H1 (cell line): Measurements from ENCODE around the gene MTX1. TPM values are rescaled to one million over a fixed set of nuclear protein-coding genes. Genes with fewer than 3 reads are reported as not detected.

ENCODE experiments used
- CTCF ChIA-PET: fragments of 300-600 bp; sonication (Branson Sonifier 250); formaldehyde crosslinking; loops from one replicate; lab custom pipeline; 2021; ENCODE audit not compliant: partially characterized antibody; lab: Charles Lee
- POLR2A ChIA-PET: fragments of 300-600 bp; sonication (Branson Sonifier 250); formaldehyde crosslinking; loops from one replicate; lab custom pipeline; 2021; ENCODE audit warnings: inconsistent platforms; ENCODE audit not compliant: partially characterized antibody; lab: Charles Lee
- DNase-seq, 2 experiments: peaks; one replicate each; pipeline versions ENCODE4 v3.0.0 to v3.0.0-alpha.2; 2010 to 2022; ENCODE audit warnings: low spot score in 2 of 2, low read depth in 1 of 2, mixed read lengths in 1 of 2
- FAIRE-seq: peaks from 2 replicates; lab custom pipeline; 2011; peaks lifted over from hg19 to GRCh38; lab: Jason Lieb, UNC
- H2AFZ ChIP-seq: 2 replicates; pipeline ENCODE4 v1.8.1; 2012; ENCODE audit warnings: low read length, inconsistent platforms
- H2AK5ac ChIP-seq: 2 replicates; pipeline ENCODE4 v1.6.1; 2013; ENCODE audit warnings: low read depth, low read length
- H2BK120ac ChIP-seq: replicated peaks from 2 replicates; pipeline ENCODE3; 2013; ENCODE audit warnings: low read depth, low read length, inconsistent platforms
- H2BK12ac ChIP-seq: 2 replicates; pipeline ENCODE4 v1.6.1; 2013; ENCODE audit warnings: low read depth, low read length
- H2BK15ac ChIP-seq: 2 replicates; pipeline ENCODE4 v1.6.1; 2013; ENCODE audit warnings: low read length
- H2BK20ac ChIP-seq: 2 replicates; pipeline ENCODE4 v1.6.1; 2013; ENCODE audit warnings: low read length
- H2BK5ac ChIP-seq: 2 replicates; pipeline ENCODE4 v1.6.1; 2013; ENCODE audit warnings: low read depth, low read length
- H3K14ac ChIP-seq: 2 replicates; pipeline ENCODE4 v1.6.1; 2013; ENCODE audit warnings: inconsistent platforms; ENCODE audit not compliant: insufficient read length
- H3K18ac ChIP-seq: 2 replicates; pipeline ENCODE4 v1.6.1; 2013; ENCODE audit warnings: low read length; ENCODE audit errors: extremely low read depth
- H3K23ac ChIP-seq: 2 replicates; pipeline ENCODE4 v1.6.1; 2013; ENCODE audit warnings: inconsistent platforms; ENCODE audit not compliant: insufficient read length
- H3K23me2 ChIP-seq: 2 replicates; pipeline ENCODE4 v1.6.1; 2013; ENCODE audit warnings: low read depth, low read length
- H3K27ac ChIP-seq: 2 replicates; pipeline ENCODE4 v1.6.1; 2011; ENCODE audit warnings: low read depth, low read length, inconsistent platforms
- H3K27me3 ChIP-seq, 4 experiments: replicated peaks in 1 of 4; 1 replicate in 1 of 4; 2 replicates in 3 of 4; pipeline versions ENCODE4 v1.6.1 to v1.8.1; 2011 to 2013; ENCODE audit warnings: low read length in 3 of 4, mild to moderate bottlenecking in 3 of 4, inconsistent platforms in 2 of 4, mixed read lengths in 2 of 4, moderate library complexity in 1 of 4; ENCODE audit not compliant: control insufficient read depth in 3 of 4, insufficient read depth in 3 of 4; ENCODE audit errors: extremely low read depth in 1 of 4
- H3K36me3 ChIP-seq, 4 experiments: 2 replicates each; pipeline versions ENCODE4 v1.6.1 to v1.8.1; 2011 to 2013; ENCODE audit warnings: mild to moderate bottlenecking in 4 of 4, low read length in 3 of 4, moderate library complexity in 2 of 4, control low read depth in 1 of 4, inconsistent platforms in 1 of 4; ENCODE audit not compliant: insufficient read depth in 4 of 4, control insufficient read depth in 2 of 4
- H3K4ac ChIP-seq: replicated peaks from 2 replicates; pipeline ENCODE3; 2013; ENCODE audit warnings: low read length, low read depth, mixed read lengths, inconsistent platforms; ENCODE audit not compliant: insufficient read length
- H3K4me1 ChIP-seq, 4 experiments: replicated peaks in 1 of 4; 1 replicate in 1 of 4; 2 replicates in 3 of 4; pipeline versions ENCODE4 v1.6.1 to v1.8.1; 2011 to 2013; ENCODE audit warnings: low read length in 3 of 4, inconsistent platforms in 2 of 4, mixed read lengths in 1 of 4; ENCODE audit not compliant: insufficient read depth in 4 of 4, control insufficient read depth in 3 of 4
- H3K4me2 ChIP-seq, 2 experiments: 2 replicates each; pipeline versions ENCODE4 v1.6.1 to v1.8.1; 2011 to 2013; ENCODE audit warnings: low read depth in 2 of 2, low read length in 2 of 2, control low read depth in 1 of 2, inconsistent platforms in 1 of 2, mild to moderate bottlenecking in 1 of 2; ENCODE audit not compliant: insufficient read depth in 1 of 2
- H3K4me3 ChIP-seq, 4 experiments: fragments of 200-600, 300-600 bp in 1 of 4; sonication (generic), shearing (Covaris generic), sonication (Bioruptor Twin) in 1 of 4; 2 replicates each; pipeline versions ENCODE4 v1.5.1 to v1.8.1; 2011 to 2016; ENCODE audit warnings: low read length in 4 of 4, low read depth in 3 of 4, control low read depth in 2 of 4, inconsistent platforms in 2 of 4, mild to moderate bottlenecking in 2 of 4, mixed read lengths in 1 of 4, moderate library complexity in 1 of 4; ENCODE audit not compliant: insufficient read depth in 2 of 4; ENCODE audit errors: extremely low read depth in 1 of 4
- H3K56ac ChIP-seq: replicated peaks from 2 replicates; pipeline ENCODE3; 2013; ENCODE audit warnings: low read depth, mild to moderate bottlenecking, mixed read lengths, low read length, inconsistent platforms; ENCODE audit not compliant: insufficient read length
- H3K79me1 ChIP-seq: 2 replicates; pipeline ENCODE4 v1.6.1; 2013; ENCODE audit warnings: low read depth, low read length, control low read depth
- H3K79me2 ChIP-seq, 2 experiments: 2 replicates each; pipeline versions ENCODE4 v1.6.1 to v1.8.1; 2012 to 2013; ENCODE audit warnings: low read length in 2 of 2, mild to moderate bottlenecking in 2 of 2, inconsistent platforms in 1 of 2; ENCODE audit not compliant: insufficient read depth in 2 of 2, control insufficient read depth in 1 of 2
- H3K9ac ChIP-seq, 4 experiments: replicated peaks in 1 of 4; 1 replicate in 1 of 4; 2 replicates in 3 of 4; pipeline versions ENCODE4 v1.6.1 to v1.8.1; 2011 to 2013; ENCODE audit warnings: low read depth in 3 of 4, low read length in 3 of 4, control low read depth in 2 of 4, mild to moderate bottlenecking in 2 of 4, moderate library complexity in 2 of 4, inconsistent platforms in 1 of 4; ENCODE audit errors: extremely low read depth in 1 of 4
- H3K9me3 ChIP-seq, 2 experiments: 2 replicates each; pipeline versions ENCODE4 v1.6.1 to v1.8.1; 2012 to 2013; ENCODE audit warnings: mild to moderate bottlenecking in 2 of 2, moderate library complexity in 2 of 2, control low read depth in 1 of 2, inconsistent platforms in 1 of 2, low read depth in 1 of 2, low read length in 1 of 2, mixed read lengths in 1 of 2; ENCODE audit not compliant: insufficient read depth in 2 of 2
- H4K20me1 ChIP-seq, 2 experiments: replicated peaks in 1 of 2; 2 replicates each; pipeline versions ENCODE3 to v1.8.1; 2011 to 2013; ENCODE audit warnings: inconsistent platforms in 2 of 2, low read length in 2 of 2, mild to moderate bottlenecking in 1 of 2; ENCODE audit not compliant: insufficient read depth in 2 of 2, control insufficient read depth in 1 of 2
- H4K5ac ChIP-seq: 2 replicates; pipeline ENCODE4 v1.6.1; 2013; ENCODE audit warnings: low read length, low read depth, mixed read lengths, inconsistent platforms; ENCODE audit not compliant: insufficient read length
- H4K8ac ChIP-seq: 2 replicates; pipeline ENCODE4 v1.8.0; 2013; ENCODE audit warnings: mild to moderate bottlenecking, moderate library complexity, low read length, inconsistent platforms; ENCODE audit not compliant: insufficient read depth; ENCODE audit errors: extremely low read depth
- H4K91ac ChIP-seq: replicated peaks from 2 replicates; pipeline ENCODE3; 2013; ENCODE audit warnings: low read length, mixed read lengths, inconsistent platforms; ENCODE audit not compliant: insufficient read length
- BCL11A ChIP-seq, 2 experiments: IDR thresholded peaks; one replicate each; pipeline ENCODE4 v1.6.1; 2011; ENCODE audit warnings: low read depth in 2 of 2, low read length in 2 of 2, mild to moderate bottlenecking in 2 of 2
- CBX8 ChIP-seq: fragments of 300-800, 300-1000 bp; sonication (generic); IDR thresholded peaks from 2 replicates; pipeline ENCODE4 v1.7.1; 2016; ENCODE audit warnings: low read depth, low read length, borderline replicate concordance
- EGR1 ChIP-seq: IDR thresholded peaks from 2 replicates; pipeline ENCODE4 v1.6.1; 2011; ENCODE audit warnings: low read depth, low read length, borderline replicate concordance
- KDM1A ChIP-seq: fragments of 200-600, 300-600 bp; sonication (generic); IDR thresholded peaks from 2 replicates; pipeline ENCODE4 v1.7.1; 2016; ENCODE audit warnings: mild to moderate bottlenecking, low read length, borderline replicate concordance
- KDM5A ChIP-seq: fragments of 200-600 bp; IDR thresholded peaks from 2 replicates; pipeline ENCODE4 v1.7.1; 2012; ENCODE audit warnings: mild to moderate bottlenecking, low read length, inconsistent platforms, mixed read lengths
- PHF8 ChIP-seq: fragments of 200-600 bp; sonication (generic); conservative IDR thresholded peaks from 2 replicates; pipeline ENCODE4 v1.7.1; 2012; ENCODE audit warnings: low read depth, mild to moderate bottlenecking, inconsistent platforms, low read length, moderate library complexity
- RAD21 ChIP-seq, 2 experiments: IDR thresholded peaks in 1 of 2; conservative IDR thresholded peaks in 1 of 2; 2 replicates each; pipeline ENCODE4 v1.6.1; 2011; ENCODE audit warnings: low read depth in 2 of 2, low read length in 2 of 2, improper control_type of control experiment in 1 of 2, inconsistent platforms in 1 of 2, mild to moderate bottlenecking in 1 of 2, moderate library complexity in 1 of 2
- SIX5 ChIP-seq: IDR thresholded peaks from 2 replicates; pipeline ENCODE4 v1.6.1; 2011; ENCODE audit warnings: mild to moderate bottlenecking, low read depth, low read length
- YY1 ChIP-seq: IDR thresholded peaks from 2 replicates; pipeline ENCODE4 v1.6.1; 2011; ENCODE audit warnings: low read depth, mild to moderate bottlenecking, low read length
- WGBS, 2 experiments: shearing (Covaris generic) in 1 of 2; methylation state at CpG; one replicate each; pipeline versions ENCODE4 v1.1.6 to v1.1.7; 2013 to 2015; ENCODE audit warnings: low lambda C conversion rate in 2 of 2, mixed read lengths in 2 of 2, inconsistent platforms in 1 of 2, low coverage in 1 of 2, missing lambda C conversion rate in 1 of 2; ENCODE audit not compliant: insufficient replicate concordance in 2 of 2, insufficient coverage in 1 of 2, insufficient read length in 1 of 2; ENCODE audit errors: extremely low coverage in 1 of 2, missing lambda C conversion rate in 1 of 2; 5-methylcytosine and 5-hydroxymethylcytosine counted together
- polyA plus RNA-seq, 7 experiments: library from polyadenylated mRNA; depleted of rRNA in 3 of 7; stranded (reverse) in 5 of 7; unstranded in 2 of 7; fragments of >200 nt in 5 of 7; fragments of 200-250 nt in 2 of 7; gene quantifications; 1 replicate in 5 of 7; 2 replicates in 1 of 7; 4 replicates in 1 of 7; pipeline versions ENCODE4 v1.2.1 to v1.2.3, GENCODE V29; 2011 to 2013; ENCODE audit warnings: missing spikeins in 2 of 7, mixed read lengths in 2 of 7
- total RNA-seq: library from RNA; stranded (reverse); fragmentation: NEBNext Ultra II Directional; extraction: Animal tissue kit (Norgen Biotek cat#: 25700); gene quantifications from 2 replicates; pipeline ENCODE4 v1.2.1, GENCODE V29; 2021

MTX1 gene
- total and polyA plus RNA-seq, 2 of the 8 experiments (the other 6 are each of a cell fraction or from before 2014, with no cell fraction given): 47.9 to 131 TPM

- H4K5ac ChIP-seq: peak overlapping the region; percentile 38
- no peak for FAIRE-seq
- ChIA-PET CTCF (interaction anchor here (0.9 to 15.2 kb wide), 6 partner anchors 26 to 78 kb away, joined by 3 to 227 read pairs (median 4); partner anchors contain the start of genes MTX1, RUSC1 and THBS3), POLR2A (interaction anchor here (0.8 to 4.1 kb wide), 18 partner anchors 12 to 585 kb away, joined by 3 to 20 read pairs (median 4); partner anchors contain the start of genes CLK2, KRTCAP2, MTX1 and SCAMP3)
- peak overlapping the region; percentile 59 to 73 for H3K4me2 ChIP-seq
- peaks cover 0 to 4% (median 1%) of the 10 kb centered on the region in 4 experiments; a peak in 2 of 7 replicates for H3K4me1 ChIP-seq
- H3K9ac ChIP-seq: peak overlapping the region; percentile 73 to 80 (median 76)
- peak overlapping the region; percentile 61; the same call in 1 of the 2 replicates for H2BK20ac ChIP-seq
- H3K23me2 ChIP-seq: peaks cover 5% of the 10 kb centered on the region; the same call in 1 of the 2 replicates
- H3K79me2 ChIP-seq: no peaks in the 10 kb centered on the region
- 1% methylated on average over 43 of the region's 53 CpGs; no CpG with 5 or more reads in 1 of the 2 experiments for WGBS, 2 experiments
- no peak overlapping the region for H3K56ac ChIP-seq
- no peaks in the 10 kb centered on the region for H3K9me3 ChIP-seq
- H2AK5ac ChIP-seq: no peak overlapping the region
- 0 out of 2 replicates have a peak overlapping the region, but pooled peaks have one; percentile 9 for H2BK15ac ChIP-seq
- no peak overlapping the region; the same call in 1 of the 2 replicates for H2BK12ac ChIP-seq
- H3K23ac ChIP-seq: no peak overlapping the region
- no peak overlapping the region for H3K14ac ChIP-seq
- no peak overlapping the region for H3K4ac ChIP-seq
- DNase-seq: peak; percentile 96 to 97
- H3K36me3 ChIP-seq: peaks cover 0 to 9% (median 2%) of the 10 kb centered on the region in 4 experiments; a peak in 2 of 8 replicates
- peaks cover 0 to 14% (median 4%) of the 10 kb centered on the region in 4 experiments; a peak in 2 of 7 replicates for H3K27me3 ChIP-seq
- no peaks in the 10 kb centered on the region for H3K79me1 ChIP-seq
- no peak overlapping the region for H2AFZ ChIP-seq
- H4K20me1 ChIP-seq: peaks cover 0 to 2% of the 10 kb centered on the region in 2 experiments
- peak overlapping the region; percentile 79; the same call in 1 of the 2 replicates for H4K8ac ChIP-seq
- peak overlapping the region; percentile 50 to 58 (median 56) for H3K4me3 ChIP-seq
- H4K91ac ChIP-seq: peak overlapping the region; percentile 88
- H2BK5ac ChIP-seq: peak overlapping the region; percentile 88
- no peak overlapping the region for H2BK120ac ChIP-seq
- peak overlapping the region; percentile 79 for H3K27ac ChIP-seq
- peak overlapping the region; percentile 100 for H3K18ac ChIP-seq
- no peak for TF ChIP-seq KDM5A
- TF ChIP-seq YY1: 0 out of 2 replicates have a peak, but pooled peaks have one; percentile 64
- TF ChIP-seq KDM1A: no peak; the same call in 1 of the 2 replicates
- TF ChIP-seq CBX8: no peak
- peak; percentile 60 for TF ChIP-seq PHF8
- TF ChIP-seq EGR1: 0 out of 2 replicates have a peak, but pooled peaks have one; percentile 31
- no peak for TF ChIP-seq SIX5
- TF ChIP-seq RAD21 (IDR thresholded peaks at IDR 0.05 in 1 of 2, conservative IDR thresholded peaks at IDR 0.05 in 1 of 2; ENCODE audit: low read depth in 2 of 2, low read length in 2 of 2): peak in 1 of 2 experiments; percentile 24; a peak in 2 of 4 replicates
- TF ChIP-seq BCL11A (IDR thresholded peaks at IDR 0.05; ENCODE audit: low read depth in 2 of 2, low read length in 2 of 2): no peak
These were observed 36.1 kb downstream of the MTX1 start for GRCh38 chr1:155244368-155245162.
